GM21447 (cell line): Measurements from ENCODE around the gene ZC3H7B.
"Not testable (repeated sequence)": the region's sequence is repeated elsewhere in the genome, so short reads cannot be mapped to it uniquely, and the experiment has no call there.

Experiments used
- ATAC-seq: cut with Tn5 transposase; IDR thresholded peaks from one replicate; pipeline ENCODE4 v1.9.1; 2021; ENCODE audit not compliant: unreplicated experiment

The ZC3H7B gene, protein sequence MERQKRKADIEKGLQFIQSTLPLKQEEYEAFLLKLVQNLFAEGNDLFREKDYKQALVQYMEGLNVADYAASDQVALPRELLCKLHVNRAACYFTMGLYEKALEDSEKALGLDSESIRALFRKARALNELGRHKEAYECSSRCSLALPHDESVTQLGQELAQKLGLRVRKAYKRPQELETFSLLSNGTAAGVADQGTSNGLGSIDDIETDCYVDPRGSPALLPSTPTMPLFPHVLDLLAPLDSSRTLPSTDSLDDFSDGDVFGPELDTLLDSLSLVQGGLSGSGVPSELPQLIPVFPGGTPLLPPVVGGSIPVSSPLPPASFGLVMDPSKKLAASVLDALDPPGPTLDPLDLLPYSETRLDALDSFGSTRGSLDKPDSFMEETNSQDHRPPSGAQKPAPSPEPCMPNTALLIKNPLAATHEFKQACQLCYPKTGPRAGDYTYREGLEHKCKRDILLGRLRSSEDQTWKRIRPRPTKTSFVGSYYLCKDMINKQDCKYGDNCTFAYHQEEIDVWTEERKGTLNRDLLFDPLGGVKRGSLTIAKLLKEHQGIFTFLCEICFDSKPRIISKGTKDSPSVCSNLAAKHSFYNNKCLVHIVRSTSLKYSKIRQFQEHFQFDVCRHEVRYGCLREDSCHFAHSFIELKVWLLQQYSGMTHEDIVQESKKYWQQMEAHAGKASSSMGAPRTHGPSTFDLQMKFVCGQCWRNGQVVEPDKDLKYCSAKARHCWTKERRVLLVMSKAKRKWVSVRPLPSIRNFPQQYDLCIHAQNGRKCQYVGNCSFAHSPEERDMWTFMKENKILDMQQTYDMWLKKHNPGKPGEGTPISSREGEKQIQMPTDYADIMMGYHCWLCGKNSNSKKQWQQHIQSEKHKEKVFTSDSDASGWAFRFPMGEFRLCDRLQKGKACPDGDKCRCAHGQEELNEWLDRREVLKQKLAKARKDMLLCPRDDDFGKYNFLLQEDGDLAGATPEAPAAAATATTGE

DNA sequence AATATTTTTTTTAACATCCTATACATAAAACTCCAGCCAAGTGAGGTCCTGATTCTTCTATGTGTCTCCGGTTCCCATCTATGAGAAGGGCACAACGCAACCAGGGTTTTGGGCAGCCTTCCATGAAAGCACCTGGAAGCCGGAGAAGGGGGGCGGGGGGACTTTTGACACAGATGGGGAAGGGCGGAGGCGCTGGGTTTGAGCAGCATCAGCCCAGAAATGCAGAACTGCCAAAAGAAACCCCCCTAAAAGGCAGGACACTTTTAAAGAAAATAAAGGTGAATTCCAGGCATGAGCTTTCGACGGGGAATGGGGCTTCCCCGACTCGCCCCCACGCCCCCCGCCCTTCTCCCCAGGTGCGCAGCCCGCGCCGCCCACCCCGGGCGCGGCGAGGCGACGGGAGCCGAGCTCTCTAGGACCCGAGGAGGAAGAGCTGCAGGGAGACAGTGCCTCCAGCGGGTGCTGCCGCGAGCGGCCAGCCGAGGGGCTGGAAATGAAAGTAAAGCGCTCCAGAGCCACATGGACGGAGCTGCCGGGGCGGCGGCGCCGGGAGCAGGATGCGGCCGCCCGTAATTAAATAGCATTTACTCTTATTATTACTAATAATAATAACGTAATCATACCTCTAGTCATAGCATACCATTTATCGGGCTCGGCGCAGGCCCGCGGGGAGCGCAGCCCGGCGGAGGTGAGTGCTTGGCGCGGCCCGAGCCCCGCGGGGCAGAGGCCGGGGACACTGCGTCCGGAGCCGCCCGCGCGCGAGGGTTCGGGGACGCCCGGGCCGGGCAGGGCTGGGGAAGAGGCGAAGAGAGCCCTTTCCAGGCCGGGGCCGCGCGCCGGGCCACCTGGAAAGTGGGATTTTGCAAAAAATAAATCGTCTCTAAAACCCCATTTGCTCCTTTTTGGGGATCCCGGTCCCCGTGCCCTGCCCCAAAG, at the start of gene ZC3H7B:
ZC3H7B (plus strand) TSS at position 441 of the 936 bp plus-strand sequence. CDS start 19,136 bp downstream, outside the sequence.
- peak; percentile 79 for ATAC-seq

DNA sequence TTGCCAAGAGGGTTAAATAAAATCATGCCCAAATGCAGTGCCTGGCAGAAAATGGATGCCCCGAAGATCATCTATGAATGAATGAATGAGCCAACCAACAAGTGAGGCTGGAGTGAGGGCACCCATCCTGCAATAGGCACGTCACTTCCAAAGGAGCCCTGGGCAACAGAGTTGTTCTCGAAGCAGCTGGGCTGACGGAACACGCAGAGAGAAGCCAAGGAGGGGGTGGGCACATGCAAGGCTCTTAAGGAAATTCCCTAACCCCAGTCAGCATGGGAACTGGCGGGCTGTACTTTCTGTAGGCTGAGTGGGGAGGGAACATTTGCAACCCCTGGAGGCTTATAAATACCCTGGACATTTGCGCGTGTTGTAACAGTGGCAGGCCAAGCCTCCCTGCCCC, 49.0 kb upstream of the ZC3H7B start:
- no peak for ATAC-seq

DNA sequence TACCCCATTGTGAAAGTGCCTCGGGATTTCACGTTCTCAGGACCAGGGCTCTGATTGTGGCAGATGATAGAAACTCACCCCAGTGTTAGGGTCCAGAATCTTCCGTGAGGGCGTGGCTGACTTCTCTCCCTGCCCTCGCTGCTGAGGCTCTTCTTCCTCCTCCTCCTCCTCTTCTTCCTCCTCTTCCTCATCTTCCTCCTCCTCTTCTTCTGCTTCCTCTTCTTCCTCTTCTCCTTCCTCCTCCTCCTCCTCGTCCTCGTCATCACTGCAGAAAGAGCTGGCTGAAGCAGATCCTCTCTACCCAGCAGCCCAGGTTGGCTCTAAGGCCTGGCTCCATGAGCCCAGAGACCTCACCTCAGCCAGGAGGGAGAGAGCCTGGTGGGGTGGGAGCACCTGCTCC, 47.1 kb upstream of the ZC3H7B start:
- ATAC-seq = no peak

DNA sequence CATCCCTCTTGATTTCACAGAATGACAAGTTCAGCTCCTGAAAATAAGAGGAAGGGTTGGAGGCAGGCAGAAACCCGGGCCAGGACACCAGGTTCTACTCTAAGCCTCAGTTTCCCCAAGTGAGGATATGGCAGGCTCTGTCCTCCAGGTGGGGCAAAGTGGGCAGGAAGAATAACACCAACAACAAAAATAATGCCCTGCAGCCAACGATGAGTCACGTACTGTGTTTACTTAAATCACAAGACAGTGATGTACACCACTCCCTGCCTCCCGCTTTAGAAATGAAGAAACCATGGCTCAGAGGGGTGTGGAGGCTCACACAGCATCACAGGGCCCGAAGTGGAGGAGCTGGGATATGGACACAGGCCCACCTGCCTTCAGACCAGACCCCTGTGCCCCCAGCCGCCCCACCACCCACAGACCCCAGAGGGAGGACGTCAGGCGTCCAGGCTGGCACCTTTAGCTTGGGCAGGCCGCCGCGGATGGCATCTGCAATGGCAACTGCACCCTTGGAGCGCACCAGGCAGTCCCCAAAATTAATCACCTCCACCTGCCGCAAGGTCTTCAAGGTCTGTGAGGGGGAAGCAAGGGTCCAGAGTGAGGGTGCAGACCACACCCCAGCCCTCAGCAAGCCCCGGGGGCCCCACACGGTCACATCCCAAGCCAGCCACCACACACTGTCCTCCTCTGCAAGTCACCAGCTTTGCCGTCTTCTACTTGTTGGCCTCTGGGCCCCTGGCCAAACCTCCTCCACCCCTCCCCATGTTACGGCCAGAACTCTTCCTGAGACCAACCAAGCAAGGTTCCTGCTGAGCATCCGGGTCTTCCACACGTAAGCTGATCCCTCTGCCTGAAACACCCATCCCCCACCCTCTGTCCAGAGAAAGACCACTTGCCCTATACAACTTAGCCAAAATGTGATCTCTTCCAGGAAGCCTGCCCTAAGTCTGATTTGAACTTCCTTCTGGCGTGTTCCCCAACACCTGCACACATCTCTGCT, 44.8 kb upstream of the ZC3H7B start:
- ATAC-seq = no peak

DNA sequence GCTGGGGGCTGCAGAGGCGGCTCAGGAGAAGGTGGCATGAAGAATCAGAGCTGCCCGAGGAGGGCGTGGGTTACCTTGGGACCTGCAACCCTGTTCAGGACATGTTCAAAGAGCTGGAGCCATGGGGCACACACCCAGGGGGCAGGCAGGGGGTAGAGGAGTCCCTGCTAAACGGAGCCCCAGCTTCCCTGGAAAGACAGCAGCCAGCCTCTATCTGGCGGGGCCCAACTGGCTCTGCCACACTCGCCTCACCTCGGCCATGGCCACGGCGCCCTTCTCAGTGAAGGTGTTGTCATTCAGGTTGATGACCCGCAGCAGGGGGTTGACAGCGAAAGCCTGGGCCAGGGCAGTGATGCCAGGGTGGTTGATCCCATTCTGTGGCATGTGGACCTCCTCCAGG, 43.6 kb upstream of the ZC3H7B start:
- no peak for ATAC-seq

DNA sequence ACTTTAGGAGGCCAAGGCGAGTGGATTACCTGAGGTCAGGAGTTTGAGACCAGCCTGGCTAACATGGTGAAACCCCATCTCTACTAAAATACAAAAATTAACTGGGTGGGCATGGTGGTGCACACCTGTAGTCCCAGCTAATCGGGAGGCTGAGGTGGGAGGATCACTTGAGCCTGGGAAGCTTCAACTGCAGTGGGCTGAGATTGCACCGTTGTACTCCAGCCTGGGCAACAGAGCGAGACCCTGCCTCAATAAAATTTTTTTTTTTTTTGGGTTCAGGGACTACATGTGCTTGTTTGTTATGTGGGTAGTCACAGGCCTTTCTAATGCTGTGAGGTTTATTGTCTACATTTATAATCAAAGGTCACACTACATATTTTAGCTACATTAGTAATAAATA, 41.6 kb upstream of the ZC3H7B start:
- not testable (repeated sequence) for ATAC-seq

DNA sequence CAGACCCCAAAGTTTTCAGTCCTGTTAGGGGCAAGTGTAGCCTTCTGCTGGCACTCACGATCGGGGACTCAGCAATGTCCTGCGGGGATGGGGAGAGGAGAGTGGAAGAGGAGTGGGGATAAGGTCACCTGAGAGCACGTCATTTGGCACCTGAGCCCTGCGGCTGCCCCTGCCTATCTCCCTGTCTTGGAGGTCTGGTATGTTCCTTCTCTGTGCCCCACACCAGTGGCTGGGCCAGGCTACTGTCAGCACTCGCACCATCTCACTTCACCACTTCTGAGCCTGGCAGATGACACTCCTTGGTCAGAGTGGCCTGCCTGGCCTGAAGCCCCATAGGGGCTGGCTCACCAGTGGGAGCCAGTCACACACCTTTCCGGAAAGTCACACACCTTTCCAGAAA, 40.5 kb upstream of the ZC3H7B start:
- no peak for ATAC-seq

DNA sequence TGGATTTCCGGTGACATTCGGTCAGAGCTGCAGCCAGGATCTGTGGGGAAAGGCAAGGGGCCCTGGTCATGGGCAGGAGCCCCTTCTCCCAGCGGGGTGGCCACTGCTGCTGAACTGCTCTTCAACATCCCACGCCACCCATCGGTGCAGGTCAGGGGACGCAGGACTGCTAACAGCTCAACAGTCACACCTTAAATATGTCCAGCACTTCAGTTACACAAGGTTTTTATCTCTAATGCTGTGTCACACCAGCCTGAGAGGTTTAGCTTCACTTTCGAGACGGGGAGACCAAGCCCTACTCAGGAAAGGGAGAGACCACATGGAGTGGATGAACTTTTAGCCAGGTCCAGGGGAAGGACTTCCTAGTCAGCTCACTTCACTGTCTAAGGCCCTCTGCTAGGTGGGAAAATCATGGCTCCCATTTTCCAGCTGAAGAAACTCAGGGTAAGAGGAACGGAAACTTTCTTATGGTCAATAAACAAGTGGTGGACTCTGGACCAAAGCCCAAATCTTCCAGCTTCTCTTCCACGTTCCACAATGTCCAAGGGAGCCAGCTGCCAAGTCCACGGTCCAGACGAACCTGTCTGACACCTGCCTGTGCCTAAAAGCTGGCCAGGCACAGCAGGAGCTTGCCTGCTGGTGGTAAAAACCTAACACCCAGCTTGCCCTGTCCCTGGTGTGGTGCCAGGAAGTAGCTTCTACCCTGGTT, 39.6 kb upstream of the ZC3H7B start:
- ATAC-seq = no peak

DNA sequence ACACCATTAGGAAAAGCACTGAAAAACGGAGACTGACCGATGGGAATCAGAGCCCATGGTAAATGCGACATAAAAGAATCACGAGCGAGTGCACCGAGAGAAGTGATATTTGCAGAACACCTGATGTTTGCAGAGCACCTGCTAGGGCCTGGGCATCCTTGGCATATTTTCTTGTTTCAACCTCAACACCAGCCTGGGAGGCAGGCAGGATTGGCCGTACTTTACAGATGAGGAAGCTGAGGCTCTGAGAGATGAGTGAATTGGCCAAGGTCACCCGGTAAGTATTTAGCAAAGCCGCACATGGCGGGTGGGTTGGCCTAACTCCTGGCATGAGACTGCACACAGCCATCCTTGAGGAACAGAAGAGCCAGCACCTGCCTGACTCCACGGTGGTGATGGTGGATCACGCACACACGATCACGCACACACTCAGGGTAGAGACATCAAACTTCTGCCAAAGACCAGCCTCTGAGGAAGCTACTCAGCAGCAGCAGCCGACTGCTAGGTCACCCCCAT, 39.0 kb upstream of the ZC3H7B start:
- ATAC-seq = no peak

DNA sequence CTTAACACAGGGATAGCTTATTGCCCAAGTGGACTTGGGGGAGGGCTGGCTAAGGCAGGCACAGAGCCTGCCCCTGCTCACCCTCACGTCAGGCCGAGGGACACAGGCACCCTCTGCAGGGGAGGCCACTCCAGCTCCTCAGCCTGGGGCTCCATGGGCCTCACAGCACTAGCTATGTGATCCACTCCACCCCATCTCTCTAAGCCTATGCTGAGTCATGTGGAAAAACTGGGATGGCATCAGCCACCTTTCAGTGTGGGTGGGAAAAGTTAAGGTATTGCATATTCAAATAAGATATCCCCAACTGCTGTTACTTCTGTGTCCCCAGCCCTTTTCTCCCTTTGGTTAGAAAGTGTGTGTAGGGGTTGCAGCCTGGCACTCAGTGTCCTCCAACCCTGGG, 37.6 kb upstream of the ZC3H7B start:
- ATAC-seq = no peak

DNA sequence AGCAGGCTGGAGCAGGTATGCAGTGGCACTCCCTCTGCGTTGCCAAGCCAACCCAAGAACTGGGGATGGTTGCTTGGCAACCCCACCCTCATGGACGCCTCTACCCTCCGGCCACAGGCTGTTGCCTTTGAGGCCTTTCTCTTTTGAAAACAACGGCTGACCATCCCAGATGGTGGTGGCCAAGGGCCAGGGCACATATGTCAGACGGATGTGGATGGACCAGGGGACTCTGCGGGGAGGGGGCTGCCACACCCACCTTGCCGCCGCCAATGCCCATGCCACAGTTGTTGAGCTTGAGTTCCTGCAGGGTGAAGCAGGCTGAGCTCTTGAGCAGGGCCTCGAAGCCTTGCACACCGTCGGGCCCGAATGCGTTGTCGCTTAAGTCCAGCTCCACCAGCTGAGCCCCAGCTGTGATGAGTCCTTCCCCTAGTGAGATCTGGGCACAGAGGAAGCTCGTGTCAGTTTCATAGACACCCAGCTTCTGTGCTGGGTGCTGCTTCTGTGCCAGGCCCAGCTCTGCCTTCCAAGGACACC, 36.9 kb upstream of the ZC3H7B start:
- ATAC-seq = no peak

DNA sequence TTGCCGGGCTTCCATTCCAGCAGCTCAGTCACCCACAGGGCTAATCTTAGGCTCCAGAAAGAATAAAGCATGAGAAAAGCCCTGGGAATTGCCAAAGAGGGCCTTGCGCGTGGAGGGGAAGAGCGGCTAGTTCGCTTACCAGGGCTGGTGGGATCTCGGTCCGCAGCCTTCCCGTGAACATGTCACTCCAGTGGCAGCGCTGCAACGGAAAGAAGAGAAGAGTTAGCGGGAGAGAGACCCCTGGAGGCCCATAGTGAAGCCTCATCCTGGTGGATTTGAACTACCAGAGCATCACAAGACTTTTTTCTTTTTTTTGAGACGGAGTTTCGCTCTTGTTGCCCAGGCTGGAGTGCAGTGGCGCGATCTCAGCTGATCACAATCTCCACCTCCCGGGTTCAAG, 33.4 kb upstream of the ZC3H7B start:
- ATAC-seq = no peak

DNA sequence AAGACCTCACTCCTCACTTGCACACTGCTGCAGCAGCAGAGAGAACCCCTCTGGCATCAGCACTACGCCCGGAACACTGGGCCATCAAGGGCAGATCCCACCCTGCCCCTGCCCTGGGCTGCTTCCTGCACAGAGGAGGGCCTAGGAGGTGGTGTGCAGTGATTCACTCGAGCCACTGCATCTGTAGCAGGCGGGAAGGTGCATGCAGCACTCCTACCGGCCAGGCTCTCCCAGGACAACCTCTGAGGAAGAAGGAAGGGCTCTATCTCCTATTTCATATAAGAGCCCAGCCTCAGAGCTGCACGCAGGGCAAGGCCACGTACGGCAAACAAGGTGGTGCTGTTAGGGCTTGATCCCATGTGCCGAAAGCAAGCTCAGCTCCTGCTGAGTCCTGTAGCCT, 29.5 kb upstream of the ZC3H7B start:
- ATAC-seq = no peak

DNA sequence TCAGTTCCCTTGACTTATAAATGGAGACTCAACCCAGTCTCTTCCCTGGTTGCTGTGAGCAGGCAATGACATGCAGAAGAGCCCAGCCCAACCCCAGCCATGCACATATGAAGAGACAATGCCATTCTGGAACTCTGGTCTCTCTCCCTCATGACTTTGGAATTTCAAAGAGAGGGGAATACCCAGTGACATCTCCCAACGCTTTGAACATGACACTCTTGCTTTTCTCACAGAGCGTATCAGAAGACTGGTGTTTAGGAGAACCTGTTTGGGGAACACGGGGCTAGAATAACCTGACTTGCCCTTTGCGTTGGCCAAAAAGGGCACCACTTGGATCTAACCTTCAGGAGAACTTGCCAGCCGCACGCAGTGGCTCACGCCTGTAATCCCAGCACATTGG, 28.2 kb upstream of the ZC3H7B start:
- ATAC-seq = no peak

DNA sequence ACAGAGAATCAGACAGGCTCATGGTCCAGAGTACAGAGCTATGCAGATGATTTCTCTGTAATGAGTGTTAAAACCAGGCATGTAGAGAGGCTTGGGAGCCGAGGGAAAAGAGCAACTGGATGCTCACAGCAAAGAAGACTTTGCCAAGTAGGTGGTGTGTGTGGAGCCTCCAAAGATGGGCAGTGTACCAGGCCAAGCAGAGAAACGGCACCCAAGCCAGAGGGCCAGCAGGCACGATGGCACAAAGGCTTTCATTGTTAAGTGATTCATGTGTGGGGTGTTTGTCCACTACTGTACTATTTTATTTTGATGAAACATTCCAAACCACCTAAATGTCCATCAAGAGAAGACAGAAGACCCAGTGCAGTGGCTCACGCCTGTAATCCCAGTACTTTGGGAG, 26.5 kb upstream of the ZC3H7B start:
- ATAC-seq = no peak

DNA sequence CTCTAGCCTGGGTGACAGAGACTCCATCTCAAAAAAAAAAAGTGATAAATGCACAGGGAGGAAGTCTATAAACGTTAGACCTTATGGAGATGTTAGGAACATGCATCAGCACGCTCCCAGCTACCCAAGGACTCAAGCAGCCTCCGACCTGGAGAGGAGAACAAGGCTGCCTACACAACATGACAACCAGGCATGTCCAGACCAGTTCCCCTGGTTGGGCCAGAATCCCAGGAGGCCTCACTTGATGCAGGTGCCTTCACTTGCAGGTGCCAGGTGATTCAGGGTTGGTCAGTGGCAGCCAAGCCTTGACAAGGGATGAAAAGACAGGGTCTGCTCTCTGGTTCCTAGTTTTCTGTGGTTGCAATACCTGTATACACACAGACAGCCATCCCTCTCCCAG, 21.3 kb upstream of the ZC3H7B start:
- no peak for ATAC-seq

DNA sequence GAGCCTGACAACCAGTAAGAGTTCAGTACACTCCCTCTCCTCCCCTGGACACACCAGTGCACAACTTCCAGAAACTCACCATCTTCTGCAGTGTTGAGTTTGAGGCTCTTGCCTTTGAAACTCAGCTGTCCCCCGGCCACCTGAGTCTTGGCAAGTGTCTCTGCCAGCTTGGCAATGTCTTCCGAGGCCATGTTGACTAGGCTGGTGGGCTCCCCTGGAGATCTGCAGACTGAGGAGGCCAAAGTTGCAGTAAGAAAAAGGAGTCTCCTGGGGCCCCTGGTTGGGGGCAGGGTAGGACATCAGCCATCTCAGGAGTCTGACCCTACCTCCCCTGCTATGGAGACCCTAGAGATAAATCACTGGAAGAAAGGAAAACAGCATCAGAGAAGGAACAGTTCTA, 20.5 kb upstream of the ZC3H7B start:
- ATAC-seq = no peak

DNA sequence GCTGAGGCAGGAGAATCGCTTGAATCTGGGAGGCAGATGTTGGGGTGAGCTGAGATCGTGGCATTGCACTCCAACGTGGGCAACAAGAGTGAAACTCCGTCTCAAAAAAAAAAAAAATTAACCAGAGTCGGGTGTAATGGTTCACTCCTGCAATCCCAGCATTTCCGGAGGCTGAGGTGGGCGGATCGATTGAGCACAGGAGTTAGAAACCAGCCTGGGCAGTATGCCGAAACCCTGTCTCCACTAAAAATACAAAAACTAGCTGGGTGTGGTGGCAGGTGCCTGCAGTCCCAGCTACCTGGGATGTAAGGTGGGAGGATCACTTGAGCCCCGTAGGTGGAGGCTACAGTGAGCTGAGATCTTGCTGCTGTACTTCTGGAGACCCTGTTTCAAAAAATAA, 16.9 kb upstream of the ZC3H7B start:
- ATAC-seq = no peak

DNA sequence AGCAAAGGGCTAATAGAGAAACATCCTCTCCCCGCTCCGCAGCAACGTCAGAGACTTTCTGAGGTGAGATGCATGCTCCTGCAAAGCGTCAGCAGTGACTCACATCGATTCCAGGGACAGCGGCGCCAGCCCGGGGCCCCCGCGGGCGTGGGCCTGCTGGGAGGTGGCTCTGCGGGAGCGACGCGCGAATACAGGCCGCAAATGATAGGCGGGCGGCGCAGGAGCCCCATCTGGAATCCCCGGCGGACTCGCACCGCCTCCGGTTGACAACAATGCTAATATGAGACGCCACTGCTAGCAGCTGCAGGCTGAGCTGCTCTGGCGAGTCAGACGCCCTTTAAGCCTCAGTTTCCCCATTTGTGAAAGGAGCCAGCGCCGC, 15.9 kb upstream of the ZC3H7B start:
- ATAC-seq = no peak
